ENCODE data around the gene MATCAP1.

DNA sequence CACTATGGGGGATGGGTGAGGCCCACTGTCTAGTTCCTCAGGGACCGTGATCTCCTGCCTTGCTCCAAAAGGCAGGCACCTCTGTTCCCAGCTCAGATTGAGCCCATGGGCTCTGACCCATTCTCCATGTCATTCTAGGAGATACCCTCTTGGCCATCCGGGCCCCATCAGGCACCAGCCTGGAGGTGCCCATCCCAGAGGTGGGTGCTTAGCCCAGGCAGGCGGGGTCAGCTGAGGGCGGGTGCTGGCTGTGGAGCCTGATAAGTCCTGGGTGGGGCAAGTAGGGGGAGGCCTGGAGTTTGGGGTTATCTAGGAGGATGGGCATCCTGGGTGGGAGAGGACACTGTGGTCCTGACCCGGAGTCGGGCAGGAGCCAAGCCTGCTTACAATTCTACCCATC lies 10.5 kb upstream of the MATCAP1 start:
- TF ChIP-seq TAF1 (IDR thresholded peaks at IDR 0.05; ENCODE audit: borderline replicate concordance, low read depth, low read length) (no peak), EGR1 (IDR thresholded peaks at IDR 0.05; ENCODE audit: borderline replicate concordance in 1 of 2, low read depth in 2 of 2, low read length in 2 of 2) (no peak), FOXK2 (IDR thresholded peaks at IDR 0.05) (no peak), POLR2AphosphoS2 (IDR thresholded peaks at IDR 0.05; ENCODE audit: low read depth, low read length) (no peak)
- TF ChIP-seq, protein P1, sequence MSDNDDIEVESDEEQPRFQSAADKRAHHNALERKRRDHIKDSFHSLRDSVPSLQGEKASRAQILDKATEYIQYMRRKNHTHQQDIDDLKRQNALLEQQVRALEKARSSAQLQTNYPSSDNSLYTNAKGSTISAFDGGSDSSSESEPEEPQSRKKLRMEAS (IDR thresholded peaks at IDR 0.05; ENCODE audit: low read depth, low read length), result no peak
